H9 (cell line): ENCODE measurements around the gene ALG9. TPM values are rescaled to one million over a fixed set of nuclear protein-coding genes. Genes with fewer than 3 reads are reported as not detected.

Source experiments
- DNase-seq: peaks from one replicate; pipeline ENCODE4 v3.0.0-alpha.2; 2017
- H2AFZ ChIP-seq: one replicate; pipeline ENCODE4 v1.6.1; 2013; ENCODE audit warnings: mild to moderate bottlenecking, low read length, control low read depth, moderate library complexity
- H2AK5ac ChIP-seq: 2 replicates; pipeline ENCODE4 v1.6.1; 2013; ENCODE audit warnings: low read length, control low read depth, mixed read lengths; ENCODE audit not compliant: insufficient read length
- H2BK120ac ChIP-seq: one replicate; pipeline ENCODE4 v1.6.1; 2013; ENCODE audit warnings: low read depth, mild to moderate bottlenecking, low read length, control low read depth, inconsistent platforms; ENCODE audit not compliant: poor library complexity, severe bottlenecking
- H2BK12ac ChIP-seq: 2 replicates; pipeline ENCODE4 v1.6.1; 2013; ENCODE audit warnings: low read length, control low read depth, mixed read lengths, low read depth; ENCODE audit not compliant: insufficient read length
- H2BK15ac ChIP-seq: 2 replicates; pipeline ENCODE4 v1.6.1; 2013; ENCODE audit warnings: low read depth, low read length, control low read depth
- H2BK20ac ChIP-seq: one replicate; pipeline ENCODE4 v1.6.1; 2013; ENCODE audit warnings: low read depth, mild to moderate bottlenecking, low read length, control low read depth, inconsistent platforms; ENCODE audit not compliant: poor library complexity, severe bottlenecking
- H2BK5ac ChIP-seq: 2 replicates; pipeline ENCODE4 v1.6.1; 2013; ENCODE audit warnings: low read length, control low read depth, mixed read lengths; ENCODE audit not compliant: insufficient read length
- H3K14ac ChIP-seq: 2 replicates; pipeline ENCODE4 v1.6.1; 2013; ENCODE audit warnings: low read length, control low read depth; ENCODE audit not compliant: insufficient read depth
- H3K18ac ChIP-seq: 2 replicates; pipeline ENCODE4 v1.6.1; 2013; ENCODE audit warnings: low read depth, mild to moderate bottlenecking, mixed read lengths, low read length, control low read depth; ENCODE audit not compliant: insufficient read length
- H3K23ac ChIP-seq: 2 replicates; pipeline ENCODE4 v1.6.1; 2013; ENCODE audit warnings: low read length, control low read depth, mixed read lengths, low read depth; ENCODE audit not compliant: insufficient read length
- H3K23me2 ChIP-seq: 2 replicates; pipeline ENCODE4 v1.6.1; 2013; ENCODE audit warnings: low read depth, mild to moderate bottlenecking, mixed read lengths, low read length, control low read depth; ENCODE audit not compliant: insufficient read length, poor library complexity, severe bottlenecking
- H3K27ac ChIP-seq: 2 replicates; pipeline ENCODE4 v1.5.1; 2013; ENCODE audit warnings: low read length, control low read depth, mixed read lengths, low read depth; ENCODE audit not compliant: insufficient read length
- H3K27me3 ChIP-seq: 2 replicates; pipeline ENCODE4 v1.6.1; 2013; ENCODE audit warnings: low read length, control low read depth, inconsistent platforms; ENCODE audit not compliant: insufficient read depth
- H3K4ac ChIP-seq: 2 replicates; pipeline ENCODE4 v1.6.1; 2013; ENCODE audit warnings: low read depth, mild to moderate bottlenecking, control low read depth, inconsistent platforms, low read length, moderate library complexity
- H3K4me1 ChIP-seq: 2 replicates; pipeline ENCODE4 v1.6.1; 2013; ENCODE audit warnings: low read length, control low read depth, inconsistent platforms; ENCODE audit not compliant: insufficient read depth
- H3K4me2 ChIP-seq: 2 replicates; pipeline ENCODE4 v1.6.1; 2013; ENCODE audit warnings: low read length, control low read depth, mixed read lengths; ENCODE audit not compliant: insufficient read length, insufficient read depth
- H3K56ac ChIP-seq: 2 replicates; pipeline ENCODE4 v1.6.1; 2013; ENCODE audit warnings: low read depth, mild to moderate bottlenecking, mixed read lengths, low read length, control low read depth; ENCODE audit not compliant: insufficient read length
- H3K79me1 ChIP-seq: 2 replicates; pipeline ENCODE4 v1.6.1; 2013; ENCODE audit warnings: low read depth, mild to moderate bottlenecking, moderate library complexity, low read length, control low read depth, inconsistent platforms; ENCODE audit not compliant: insufficient read depth, poor library complexity, severe bottlenecking
- H3K79me2 ChIP-seq: 2 replicates; pipeline ENCODE4 v1.6.1; 2013; ENCODE audit warnings: low read length, control low read depth, inconsistent platforms; ENCODE audit not compliant: insufficient read depth
- H3K9ac ChIP-seq: 2 replicates; pipeline ENCODE4 v1.6.1; 2013; ENCODE audit warnings: low read length, control low read depth, mixed read lengths; ENCODE audit not compliant: insufficient read length; ENCODE audit errors: extremely low read depth
- H3K9me3 ChIP-seq: one replicate; pipeline ENCODE4 v1.6.1; 2013; ENCODE audit warnings: low read depth, low read length, inconsistent platforms; ENCODE audit not compliant: control insufficient read depth
- H3T11ph ChIP-seq: one replicate; pipeline ENCODE4 v1.6.1; 2013; ENCODE audit warnings: mild to moderate bottlenecking, low read length, control low read depth, inconsistent platforms
- H4K20me1 ChIP-seq: one replicate; pipeline ENCODE4 v1.6.1; 2013; ENCODE audit not compliant: control insufficient read depth, insufficient read length, insufficient read depth
- H4K5ac ChIP-seq: 2 replicates; pipeline ENCODE4 v1.6.1; 2013; ENCODE audit warnings: low read depth, mild to moderate bottlenecking, mixed read lengths, low read length, control low read depth; ENCODE audit not compliant: insufficient read length
- H4K8ac ChIP-seq: replicated peaks from 2 replicates; pipeline ENCODE4 v1.6.1; 2013; ENCODE audit warnings: low read length, control low read depth, mixed read lengths, low read depth; ENCODE audit not compliant: insufficient read length
- H4K91ac ChIP-seq: 2 replicates; pipeline ENCODE4 v1.6.1; 2013; ENCODE audit warnings: low read depth, mild to moderate bottlenecking, moderate library complexity, mixed read lengths, low read length, control low read depth; ENCODE audit not compliant: insufficient read length
- H3K27ac Mint-ChIP-seq, 3 experiments: 2 replicates in 2 of 3; 3 replicates in 1 of 3; pipeline ENCODE4 v1.8.0; 2020 to 2021; ENCODE audit warnings: mixed read lengths in 3 of 3, mild to moderate bottlenecking in 1 of 3, moderate library complexity in 1 of 3
- H3K27me3 Mint-ChIP-seq: 2 replicates; pipeline ENCODE4 v1.8.0; 2021; ENCODE audit warnings: low read depth, mild to moderate bottlenecking, moderate library complexity, mixed read lengths
- H3K36me3 Mint-ChIP-seq, 3 experiments: 2 replicates in 2 of 3; 3 replicates in 1 of 3; pipeline ENCODE4 v1.8.0; 2020 to 2021; ENCODE audit warnings: low read depth in 3 of 3, mixed read lengths in 3 of 3; ENCODE audit not compliant: insufficient read depth in 1 of 3
- H3K4me1 Mint-ChIP-seq, 2 experiments: 2 replicates each; pipeline ENCODE4 v1.8.0; 2020; ENCODE audit warnings: mixed read lengths in 2 of 2
- H3K4me3 Mint-ChIP-seq, 2 experiments: 2 replicates in 1 of 2; 3 replicates in 1 of 2; pipeline ENCODE4 v1.8.0; 2020 to 2021; ENCODE audit warnings: mild to moderate bottlenecking in 2 of 2, mixed read lengths in 2 of 2, moderate library complexity in 1 of 2
- H3K9me3 Mint-ChIP-seq, 2 experiments: 2 replicates in 1 of 2; 3 replicates in 1 of 2; pipeline ENCODE4 v1.8.0; 2020; ENCODE audit warnings: mild to moderate bottlenecking in 2 of 2, mixed read lengths in 2 of 2, moderate library complexity in 1 of 2
- WGBS: extraction: QIAGEN DNeasy Blood & Tissue Kit; methylation state at CpG from one replicate; pipeline ENCODE4 v1.1.7; 2013; ENCODE audit warnings: missing lambda C conversion rate, low lambda C conversion rate, mixed read lengths; ENCODE audit not compliant: insufficient read length; ENCODE audit errors: extremely low coverage; 5-methylcytosine and 5-hydroxymethylcytosine counted together
- total RNA-seq: library from RNA; stranded (reverse); gene quantifications from 2 replicates; pipeline ENCODE4 v1.2.1, GENCODE V29; 2021
- TF ChIP-seq, protein P1 (sequence below): fragments of 200-600 bp; sonication (generic); conservative IDR thresholded peaks from 3 replicates; pipeline ENCODE4 v1.8.0; 2021; ENCODE audit warnings: antibody characterized with exemption, mild to moderate bottlenecking

Gene ALG9
- total RNA-seq, 1 experiment from 2014 or later, result 26.0 TPM

DNA sequence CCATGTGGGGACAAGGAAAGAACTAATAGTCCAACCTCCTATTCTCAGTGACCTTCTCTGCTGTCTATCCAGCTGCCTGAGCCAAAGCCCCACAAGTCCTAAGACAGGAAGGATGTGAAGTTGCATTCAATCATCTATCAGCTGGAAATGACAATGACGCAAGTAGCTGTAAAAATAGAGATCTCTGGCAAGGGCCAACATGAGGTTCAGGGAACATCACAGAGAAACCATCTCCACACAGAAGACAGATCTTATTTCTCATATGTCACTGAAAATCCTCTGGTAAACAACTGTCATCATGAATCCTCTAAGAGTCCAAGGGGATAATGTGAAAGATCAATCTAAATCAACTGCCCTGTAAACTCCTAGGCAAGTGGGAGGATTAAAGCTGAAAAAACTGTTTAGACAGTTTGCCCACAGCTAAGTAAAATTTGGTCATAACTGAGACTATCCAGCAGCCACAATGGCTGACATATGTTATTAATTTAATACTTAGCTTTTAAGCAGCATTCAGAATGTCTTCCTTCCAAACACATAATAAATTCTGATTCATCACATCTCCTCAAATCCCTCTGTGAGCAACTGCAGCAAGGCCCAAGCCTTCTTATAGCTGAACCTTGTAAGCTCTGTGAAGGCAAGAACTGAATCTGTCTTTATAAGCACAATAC, 52.1 kb downstream of the ALG9 start:
- no peaks in the 10 kb centered on the region for H3K27me3 ChIP-seq
- H3K79me2 ChIP-seq, result no peaks in the 10 kb centered on the region
- no peak overlapping the region for H2AFZ ChIP-seq
- H3K4me2 ChIP-seq, result no peak overlapping the region
- H2BK20ac ChIP-seq, result no peak overlapping the region
- H3K23ac ChIP-seq, result no peak overlapping the region
- no peak overlapping the region for H3T11ph ChIP-seq
- no peaks in the 10 kb centered on the region for H3K27me3 Mint-ChIP-seq
- no peak overlapping the region for H3K27ac Mint-ChIP-seq
- H2BK12ac ChIP-seq, result no peak overlapping the region
- no peaks in the 10 kb centered on the region for H4K20me1 ChIP-seq
- H3K56ac ChIP-seq, result no peak overlapping the region
- H3K9me3 Mint-ChIP-seq, result no peaks in the 10 kb centered on the region
- H4K91ac ChIP-seq, result no peak overlapping the region
- H3K18ac ChIP-seq, result no peak overlapping the region
- H2BK120ac ChIP-seq, result peak overlapping the region; percentile 44
- no peak overlapping the region for H2BK15ac ChIP-seq
- H4K8ac ChIP-seq, result no peak overlapping the region
- TF ChIP-seq, protein P1, sequence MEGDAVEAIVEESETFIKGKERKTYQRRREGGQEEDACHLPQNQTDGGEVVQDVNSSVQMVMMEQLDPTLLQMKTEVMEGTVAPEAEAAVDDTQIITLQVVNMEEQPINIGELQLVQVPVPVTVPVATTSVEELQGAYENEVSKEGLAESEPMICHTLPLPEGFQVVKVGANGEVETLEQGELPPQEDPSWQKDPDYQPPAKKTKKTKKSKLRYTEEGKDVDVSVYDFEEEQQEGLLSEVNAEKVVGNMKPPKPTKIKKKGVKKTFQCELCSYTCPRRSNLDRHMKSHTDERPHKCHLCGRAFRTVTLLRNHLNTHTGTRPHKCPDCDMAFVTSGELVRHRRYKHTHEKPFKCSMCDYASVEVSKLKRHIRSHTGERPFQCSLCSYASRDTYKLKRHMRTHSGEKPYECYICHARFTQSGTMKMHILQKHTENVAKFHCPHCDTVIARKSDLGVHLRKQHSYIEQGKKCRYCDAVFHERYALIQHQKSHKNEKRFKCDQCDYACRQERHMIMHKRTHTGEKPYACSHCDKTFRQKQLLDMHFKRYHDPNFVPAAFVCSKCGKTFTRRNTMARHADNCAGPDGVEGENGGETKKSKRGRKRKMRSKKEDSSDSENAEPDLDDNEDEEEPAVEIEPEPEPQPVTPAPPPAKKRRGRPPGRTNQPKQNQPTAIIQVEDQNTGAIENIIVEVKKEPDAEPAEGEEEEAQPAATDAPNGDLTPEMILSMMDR, result no peak
- H3K4me1 ChIP-seq, result peaks cover 4% of the 10 kb centered on the region
- H3K79me1 ChIP-seq, result no peaks in the 10 kb centered on the region
- no peak overlapping the region for H3K27ac ChIP-seq
- H2AK5ac ChIP-seq, result no peak overlapping the region
- no peaks in the 10 kb centered on the region for H3K9me3 ChIP-seq
- peaks cover 19 to 22% of the 10 kb centered on the region in 2 experiments for H3K4me1 Mint-ChIP-seq
- no peaks in the 10 kb centered on the region for H3K23me2 ChIP-seq
- H3K36me3 Mint-ChIP-seq, result no peaks in the 10 kb centered on the region
- H3K14ac ChIP-seq, result no peak overlapping the region
- no peak overlapping the region for H3K4me3 Mint-ChIP-seq
- H4K5ac ChIP-seq, result no peak overlapping the region
- no peak overlapping the region for H2BK5ac ChIP-seq
- DNase-seq, result no peak
- no CpG with 5 or more reads among the region's 1 CpG for WGBS
- no peak overlapping the region for H3K9ac ChIP-seq
- no peak overlapping the region for H3K4ac ChIP-seq
